Mesendoderm (in vitro differentiated cells): ENCODE results near the gene PIK3R6. TPM values are rescaled to one million over a fixed set of nuclear protein-coding genes. Genes with fewer than 3 reads are reported as not detected.

Experiments used
- DNase-seq: peaks from one replicate; pipeline ENCODE4 v3.0.0; 2013
- H2AK5ac ChIP-seq: 2 replicates; pipeline ENCODE4 v1.6.1; 2013; ENCODE audit warnings: low read length, inconsistent platforms
- H2BK120ac ChIP-seq: 2 replicates; pipeline ENCODE4 v1.6.1; 2013; ENCODE audit warnings: low read depth, mild to moderate bottlenecking, low read length, moderate library complexity, mixed read lengths
- H2BK15ac ChIP-seq: replicated peaks from 2 replicates; pipeline ENCODE4 v1.6.1; 2013; ENCODE audit warnings: low read depth, mild to moderate bottlenecking, moderate library complexity
- H2BK5ac ChIP-seq: 2 replicates; pipeline ENCODE4 v1.6.1; 2013; ENCODE audit warnings: low read length, inconsistent platforms
- H3K18ac ChIP-seq: 2 replicates; pipeline ENCODE4 v1.6.1; 2013; ENCODE audit warnings: mild to moderate bottlenecking, low read length, mixed read lengths
- H3K23ac ChIP-seq: one replicate; pipeline ENCODE4 v1.6.1; 2013; ENCODE audit warnings: low read length
- H3K27ac ChIP-seq: 2 replicates; pipeline ENCODE4 v1.5.1; 2013; ENCODE audit warnings: low read depth, mild to moderate bottlenecking, inconsistent platforms, low read length, moderate library complexity
- H3K27me3 ChIP-seq: 2 replicates; pipeline ENCODE4 v1.6.1; 2013; ENCODE audit warnings: low read length, control low read depth, mild to moderate bottlenecking, inconsistent platforms; ENCODE audit not compliant: insufficient read depth, poor library complexity
- H3K36me3 ChIP-seq: 2 replicates; pipeline ENCODE4 v1.6.1; 2013; ENCODE audit warnings: low read length, inconsistent platforms; ENCODE audit not compliant: control insufficient read depth, insufficient read depth
- H3K4ac ChIP-seq: one replicate; pipeline ENCODE4 v1.6.1; 2013; ENCODE audit warnings: low read depth, mild to moderate bottlenecking, low read length, moderate library complexity
- H3K4me1 ChIP-seq: 2 replicates; pipeline ENCODE4 v1.6.1; 2013; ENCODE audit warnings: low read depth, low read length, inconsistent platforms; ENCODE audit not compliant: control insufficient read depth
- H3K4me2 ChIP-seq: 2 replicates; pipeline ENCODE4 v1.6.1; 2013; ENCODE audit warnings: low read length
- H3K4me3 ChIP-seq: 2 replicates; pipeline ENCODE4 v1.5.1; 2013; ENCODE audit warnings: mild to moderate bottlenecking, low read length
- H3K56ac ChIP-seq: one replicate; pipeline ENCODE4 v1.6.1; 2013; ENCODE audit warnings: low read length
- H3K79me1 ChIP-seq: 2 replicates; pipeline ENCODE4 v1.6.1; 2013; ENCODE audit warnings: low read length, inconsistent platforms
- H3K79me2 ChIP-seq: 2 replicates; pipeline ENCODE4 v1.6.1; 2013; ENCODE audit warnings: mild to moderate bottlenecking, low read length; ENCODE audit not compliant: control insufficient read depth, insufficient read depth
- H3K9ac ChIP-seq: 2 replicates; pipeline ENCODE4 v1.6.1; 2013; ENCODE audit warnings: low read length, inconsistent platforms
- H4K5ac ChIP-seq: one replicate; pipeline ENCODE4 v1.6.1; 2013; ENCODE audit warnings: low read length
- H4K8ac ChIP-seq: one replicate; pipeline ENCODE4 v1.6.1; 2013; ENCODE audit warnings: low read depth, mild to moderate bottlenecking, control low read depth, low read length, moderate library complexity
- WGBS: extraction: QIAGEN DNeasy Blood & Tissue Kit; methylation state at CpG from one replicate; pipeline ENCODE4 v1.1.7; 2013; ENCODE audit warnings: low lambda C conversion rate, missing lambda C conversion rate; ENCODE audit not compliant: insufficient coverage; ENCODE audit errors: extremely low coverage; 5-methylcytosine and 5-hydroxymethylcytosine counted together
- polyA plus RNA-seq, 2 experiments: library from polyadenylated mRNA; stranded (reverse); fragments of 200-250 nt; gene quantifications; one replicate each; pipeline ENCODE4 v1.2.3, GENCODE V29; 2013

The PIK3R6 gene, protein sequence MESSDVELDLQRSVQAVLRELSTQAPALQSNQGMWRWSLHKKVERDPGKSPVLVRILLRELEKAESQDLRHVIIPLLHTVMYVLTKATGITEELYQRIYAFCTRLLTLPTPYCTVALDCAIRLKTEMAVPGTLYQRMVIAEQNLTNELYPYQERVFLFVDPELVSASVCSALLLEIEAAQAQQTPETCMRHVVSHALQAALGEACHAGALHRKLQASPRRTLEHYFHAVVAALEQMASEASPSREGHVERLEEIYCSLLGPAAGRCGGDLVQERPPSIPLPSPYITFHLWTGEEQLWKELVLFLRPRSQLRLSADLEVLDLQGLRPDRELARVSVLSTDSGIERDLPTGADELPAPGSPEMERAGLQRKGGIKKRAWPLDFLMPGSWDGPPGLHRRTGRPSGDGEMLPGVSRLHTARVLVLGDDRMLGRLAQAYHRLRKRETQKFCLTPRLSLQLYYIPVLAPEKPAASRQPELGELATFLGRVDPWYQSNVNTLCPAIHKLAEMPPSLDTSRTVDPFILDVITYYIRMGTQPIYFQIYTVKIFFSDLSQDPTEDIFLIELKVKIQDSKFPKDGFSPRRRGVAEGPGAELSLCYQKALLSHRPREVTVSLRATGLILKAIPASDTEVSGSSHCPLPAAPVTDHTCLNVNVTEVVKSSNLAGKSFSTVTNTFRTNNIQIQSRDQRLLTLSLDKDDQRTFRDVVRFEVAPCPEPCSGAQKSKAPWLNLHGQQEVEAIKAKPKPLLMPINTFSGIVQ
- 0.01 TPM for polyA plus RNA-seq (2013, experiment 1 of 2)
- polyA plus RNA-seq (2013, experiment 2 of 2): 0.03 TPM

GRCh38 chr17:8867361-8867981 is at the start of gene PIK3R6:
PIK3R6 (minus strand) TSS chr17:8867674; CDS start chr17:8849794, 17,880 bp downstream.
- Histone ChIP-seq H3K27me3 (no peaks in the 10 kb centered on the region), H2BK15ac (no peak within 1 kb of the TSS), H3K27ac (no peak within 1 kb of the TSS), H3K36me3 (no peaks in the 10 kb centered on the region), H3K4ac (no peak within 1 kb of the TSS), H4K5ac (no peak within 1 kb of the TSS), H3K4me3 (no peak within 1 kb of the TSS), H2BK5ac (no peak within 1 kb of the TSS), H3K56ac (peak within 1 kb of the TSS; percentile 15), H3K79me2 (no peaks in the 10 kb centered on the region), H3K79me1 (no peaks in the 10 kb centered on the region), H2AK5ac (peak within 1 kb of the TSS; percentile 69), H3K23ac (no peak within 1 kb of the TSS), H3K9ac (no peak within 1 kb of the TSS), H2BK120ac (no peak within 1 kb of the TSS), H3K4me2 (no peak within 1 kb of the TSS), H3K18ac (no peak within 1 kb of the TSS), H3K4me1 (no peaks in the 10 kb centered on the region), H4K8ac (no peak within 1 kb of the TSS)
- no peak for DNase-seq
- WGBS: no CpG with 5 or more reads among the region's 12 CpGs

GRCh38 chr17:8916466-8916865 is 49.0 kb upstream of the PIK3R6 start:
- no CpG with 5 or more reads among the region's 7 CpGs for WGBS
- Histone ChIP-seq H3K79me2 (no peaks in the 10 kb centered on the region), H3K18ac (no peak overlapping the region), H3K27ac (no peak overlapping the region), H3K4me1 (no peaks in the 10 kb centered on the region), H4K5ac (no peak overlapping the region), H2BK15ac (no peak overlapping the region), H2AK5ac (no peak overlapping the region), H3K4me2 (no peak overlapping the region), H3K79me1 (no peaks in the 10 kb centered on the region), H3K9ac (no peak overlapping the region), H2BK5ac (no peak overlapping the region), H3K4ac (no peak overlapping the region), H3K56ac (no peak overlapping the region), H3K4me3 (no peak overlapping the region), H2BK120ac (no peak overlapping the region), H4K8ac (no peak overlapping the region), H3K23ac (no peak overlapping the region), H3K36me3 (no peaks in the 10 kb centered on the region), H3K27me3 (no peaks in the 10 kb centered on the region)
- no peak for DNase-seq

DNA sequence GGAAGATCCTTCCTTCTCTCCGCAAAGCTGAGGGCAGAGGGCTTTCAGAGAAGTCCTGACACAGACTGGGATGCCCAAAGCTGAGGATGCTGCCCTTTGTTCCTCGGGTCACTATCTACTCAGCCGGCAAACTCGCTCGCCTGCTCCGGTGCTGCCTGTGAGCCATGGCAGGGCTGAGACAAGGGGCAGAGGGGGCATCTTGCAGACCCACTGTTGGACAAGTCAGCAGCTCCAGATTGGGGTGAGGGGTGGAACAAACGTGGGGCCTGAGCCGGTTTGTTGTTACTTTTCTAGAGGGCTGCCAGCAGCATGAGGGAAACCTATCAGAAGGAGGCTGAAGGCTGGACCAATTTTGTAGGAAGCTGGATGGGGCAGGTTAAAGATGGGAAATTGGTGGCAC is 47.1 kb upstream of the PIK3R6 start:
- Histone ChIP-seq H3K36me3 (no peaks in the 10 kb centered on the region), H2BK15ac (no peak overlapping the region), H4K8ac (no peak overlapping the region), H3K23ac (no peak overlapping the region), H3K79me1 (no peaks in the 10 kb centered on the region), H2AK5ac (no peak overlapping the region), H3K18ac (no peak overlapping the region), H3K4me1 (no peaks in the 10 kb centered on the region), H4K5ac (no peak overlapping the region), H2BK5ac (no peak overlapping the region), H3K79me2 (no peaks in the 10 kb centered on the region), H3K4me3 (no peak overlapping the region), H2BK120ac (no peak overlapping the region), H3K4me2 (no peak overlapping the region), H3K9ac (no peak overlapping the region), H3K27ac (no peak overlapping the region), H3K4ac (no peak overlapping the region), H3K27me3 (no peaks in the 10 kb centered on the region), H3K56ac (no peak overlapping the region)
- whole genome bisulfite sequencing: no CpG with 5 or more reads among the region's 8 CpGs
- no peak for DNase-seq

GRCh38 chr17:8913879-8914278 is 46.4 kb upstream of the PIK3R6 start:
- no peak overlapping the region for H3K4me3 ChIP-seq
- H3K56ac ChIP-seq: no peak overlapping the region
- H3K27me3 ChIP-seq: no peaks in the 10 kb centered on the region
- H2BK120ac ChIP-seq: no peak overlapping the region
- H4K5ac ChIP-seq: no peak overlapping the region
- no peaks in the 10 kb centered on the region for H3K79me2 ChIP-seq
- no peak overlapping the region for H3K27ac ChIP-seq
- DNase-seq: no peak
- no peak overlapping the region for H3K23ac ChIP-seq
- no peak overlapping the region for H4K8ac ChIP-seq
- WGBS: no CpG with 5 or more reads among the region's 4 CpGs
- H2BK5ac ChIP-seq: no peak overlapping the region
- H2AK5ac ChIP-seq: no peak overlapping the region
- no peaks in the 10 kb centered on the region for H3K36me3 ChIP-seq
- no peak overlapping the region for H3K4ac ChIP-seq
- no peaks in the 10 kb centered on the region for H3K79me1 ChIP-seq
- no peaks in the 10 kb centered on the region for H3K4me1 ChIP-seq
- H2BK15ac ChIP-seq: no peak overlapping the region
- no peak overlapping the region for H3K18ac ChIP-seq
- H3K9ac ChIP-seq: no peak overlapping the region
- no peak overlapping the region for H3K4me2 ChIP-seq

- no peaks in the 10 kb centered on the region for H3K27me3 ChIP-seq
- H3K4me2 ChIP-seq: no peak overlapping the region
- H3K36me3 ChIP-seq: no peaks in the 10 kb centered on the region
- H3K79me1 ChIP-seq: no peaks in the 10 kb centered on the region
- no peak overlapping the region for H3K4me3 ChIP-seq
- H3K9ac ChIP-seq: no peak overlapping the region
- H4K5ac ChIP-seq: no peak overlapping the region
- no peak overlapping the region for H2BK5ac ChIP-seq
- H3K79me2 ChIP-seq: no peaks in the 10 kb centered on the region
- H2BK15ac ChIP-seq: no peak overlapping the region
- H2AK5ac ChIP-seq: no peak overlapping the region
- no peak overlapping the region for H3K56ac ChIP-seq
- H2BK120ac ChIP-seq: no peak overlapping the region
- WGBS: no CpG with 5 or more reads among the region's 6 CpGs
- no peak for DNase-seq
- no peak overlapping the region for H3K18ac ChIP-seq
- H3K4me1 ChIP-seq: no peaks in the 10 kb centered on the region
- H3K4ac ChIP-seq: no peak overlapping the region
- H3K27ac ChIP-seq: no peak overlapping the region
- H3K23ac ChIP-seq: no peak overlapping the region
- no peak overlapping the region for H4K8ac ChIP-seq
These were observed 45.6 kb upstream of the PIK3R6 start for GRCh38 chr17:8913091-8913490.
